ENCODE measurements around the gene FBXO8.

Gene FBXO8

GRCh38 chr4:174286870-174287269 lies 3.4 kb upstream of the FBXO8 start:
- peaks cover 14% of the 10 kb centered on the region for H3K4me1 ChIP-seq (ENCODE audit: control insufficient read depth, insufficient read depth, low read length, poor library complexity, severe bottlenecking)
- H3K27ac ChIP-seq (ENCODE audit: insufficient read depth, low read length, poor library complexity, severe bottlenecking) = no peak overlapping the region
- H3K9me3 ChIP-seq (ENCODE audit: control insufficient read depth, low read length) = no peaks in the 10 kb centered on the region
- DNase-seq = no peak
- no peaks in the 10 kb centered on the region for H3K36me3 ChIP-seq (ENCODE audit: control insufficient read depth, insufficient read depth, low read length)
- no peaks in the 10 kb centered on the region for H3K27me3 ChIP-seq (replicated peaks; ENCODE audit: control insufficient read depth, insufficient read depth, low read length, poor library complexity, severe bottlenecking)
- H3K4me3 ChIP-seq (ENCODE audit: insufficient read depth, low read depth, low read length, poor library complexity, severe bottlenecking) = no peak overlapping the region

- no peaks in the 10 kb centered on the region for H3K27me3 ChIP-seq (replicated peaks; ENCODE audit: control insufficient read depth, insufficient read depth, low read length, poor library complexity, severe bottlenecking)
- no peaks in the 10 kb centered on the region for H3K9me3 ChIP-seq (ENCODE audit: control insufficient read depth, low read length)
- peak overlapping the region; percentile 96 for H3K27ac ChIP-seq (ENCODE audit: insufficient read depth, low read length, poor library complexity, severe bottlenecking)
- peak overlapping the region; percentile 92 for H3K4me3 ChIP-seq (ENCODE audit: insufficient read depth, low read depth, low read length, poor library complexity, severe bottlenecking)
- no peaks in the 10 kb centered on the region for H3K36me3 ChIP-seq (ENCODE audit: control insufficient read depth, insufficient read depth, low read length)
- H3K4me1 ChIP-seq (ENCODE audit: control insufficient read depth, insufficient read depth, low read length, poor library complexity, severe bottlenecking) = peaks cover 14% of the 10 kb centered on the region
- DNase-seq = no peak
These were observed 1.0 kb upstream of the FBXO8 start for GRCh38 chr4:174284487-174284886.

- H3K36me3 ChIP-seq (ENCODE audit: control insufficient read depth, insufficient read depth, low read length) = no peaks in the 10 kb centered on the region
- H3K4me3 ChIP-seq (ENCODE audit: insufficient read depth, low read depth, low read length, poor library complexity, severe bottlenecking) = peak overlapping the region; percentile 92
- peak; percentile 68 to 80 (median 75) for DNase-seq
- no peaks in the 10 kb centered on the region for H3K9me3 ChIP-seq (ENCODE audit: control insufficient read depth, low read length)
- no peaks in the 10 kb centered on the region for H3K27me3 ChIP-seq (replicated peaks; ENCODE audit: control insufficient read depth, insufficient read depth, low read length, poor library complexity, severe bottlenecking)
- peak overlapping the region; percentile 96 for H3K27ac ChIP-seq (ENCODE audit: insufficient read depth, low read length, poor library complexity, severe bottlenecking)
- peaks cover 21% of the 10 kb centered on the region for H3K4me1 ChIP-seq (ENCODE audit: control insufficient read depth, insufficient read depth, low read length, poor library complexity, severe bottlenecking)
These were observed 496 bp downstream of the FBXO8 start for GRCh38 chr4:174282836-174283506.

DNA sequence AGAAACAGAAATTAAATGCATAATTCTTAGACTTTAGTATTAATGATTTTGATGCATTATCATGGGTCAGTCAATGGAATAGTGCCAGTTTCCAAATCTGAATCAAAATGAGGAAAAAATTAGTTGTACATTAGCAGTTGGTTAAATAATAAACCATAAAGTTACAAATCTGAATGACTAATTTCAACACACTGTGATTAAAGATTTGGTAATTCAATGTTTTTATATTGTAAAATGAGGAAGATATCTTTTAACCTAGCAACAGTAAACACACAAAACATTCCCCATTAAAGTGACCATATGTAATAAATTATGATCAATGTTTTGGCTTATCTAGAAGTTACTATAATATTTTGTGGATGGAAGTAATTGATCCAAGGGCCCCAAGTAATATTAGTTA lies 1.6 kb downstream of the FBXO8 start:
- H3K4me3 ChIP-seq (ENCODE audit: insufficient read depth, low read depth, low read length, poor library complexity, severe bottlenecking) = no peak overlapping the region
- no peaks in the 10 kb centered on the region for H3K36me3 ChIP-seq (ENCODE audit: control insufficient read depth, insufficient read depth, low read length)
- no peak for DNase-seq
- H3K4me1 ChIP-seq (ENCODE audit: control insufficient read depth, insufficient read depth, low read length, poor library complexity, severe bottlenecking) = peaks cover 21% of the 10 kb centered on the region
- H3K27ac ChIP-seq (ENCODE audit: insufficient read depth, low read length, poor library complexity, severe bottlenecking) = no peak overlapping the region
- H3K9me3 ChIP-seq (ENCODE audit: control insufficient read depth, low read length) = no peaks in the 10 kb centered on the region
- no peaks in the 10 kb centered on the region for H3K27me3 ChIP-seq (replicated peaks; ENCODE audit: control insufficient read depth, insufficient read depth, low read length, poor library complexity, severe bottlenecking)

- Histone ChIP-seq H3K27ac (ENCODE audit: insufficient read depth, low read length, poor library complexity, severe bottlenecking) (no peak overlapping the region), H3K36me3 (ENCODE audit: control insufficient read depth, insufficient read depth, low read length) (no peaks in the 10 kb centered on the region), H3K9me3 (ENCODE audit: control insufficient read depth, low read length) (no peaks in the 10 kb centered on the region), H3K4me3 (ENCODE audit: insufficient read depth, low read depth, low read length, poor library complexity, severe bottlenecking) (no peak overlapping the region), H3K4me1 (ENCODE audit: control insufficient read depth, insufficient read depth, low read length, poor library complexity, severe bottlenecking) (peaks cover 21% of the 10 kb centered on the region), H3K27me3 (replicated peaks; ENCODE audit: control insufficient read depth, insufficient read depth, low read length, poor library complexity, severe bottlenecking) (no peaks in the 10 kb centered on the region)
- DNase-seq = no peak
These were observed 2.2 kb downstream of the FBXO8 start for GRCh38 chr4:174281182-174281737.

DNA sequence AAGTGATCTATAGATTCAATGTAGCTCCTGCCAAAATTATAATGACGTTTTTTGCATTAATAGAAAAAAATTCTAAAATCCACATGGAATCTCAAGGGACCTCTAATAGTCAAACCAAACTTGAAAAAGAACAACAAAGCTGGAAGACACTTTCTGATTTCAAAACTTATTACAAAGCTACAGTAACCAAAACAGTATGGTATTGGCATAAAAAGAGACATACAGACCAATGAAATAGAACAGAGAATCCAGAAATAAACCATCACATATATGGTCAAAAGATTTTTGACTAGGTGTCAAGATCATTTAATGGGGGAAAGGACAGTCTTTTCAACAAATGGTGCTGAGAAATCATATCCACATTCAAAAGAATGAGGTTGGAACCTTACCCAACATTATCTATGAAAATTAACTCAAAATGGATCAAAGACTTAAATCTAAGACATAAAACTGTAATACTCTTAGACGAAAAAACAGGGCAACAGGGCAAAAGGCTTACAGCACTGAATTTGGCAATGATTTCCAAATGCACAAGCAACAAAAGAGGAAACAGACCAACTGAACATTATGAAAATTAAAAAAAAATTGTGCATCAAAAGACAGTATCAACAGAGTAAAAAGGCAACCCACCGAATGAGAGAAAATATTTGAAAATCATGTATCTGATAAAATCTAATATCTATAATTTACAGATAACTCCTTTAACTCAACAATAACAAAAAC lies 3.9 kb downstream of the FBXO8 start:
- H3K9me3 ChIP-seq (ENCODE audit: control insufficient read depth, low read length) = no peaks in the 10 kb centered on the region
- H3K27me3 ChIP-seq (replicated peaks; ENCODE audit: control insufficient read depth, insufficient read depth, low read length, poor library complexity, severe bottlenecking) = no peaks in the 10 kb centered on the region
- H3K36me3 ChIP-seq (ENCODE audit: control insufficient read depth, insufficient read depth, low read length) = no peaks in the 10 kb centered on the region
- DNase-seq = no peak
- H3K4me3 ChIP-seq (ENCODE audit: insufficient read depth, low read depth, low read length, poor library complexity, severe bottlenecking) = no peak overlapping the region
- H3K4me1 ChIP-seq (ENCODE audit: control insufficient read depth, insufficient read depth, low read length, poor library complexity, severe bottlenecking) = peaks cover 17% of the 10 kb centered on the region
- no peak overlapping the region for H3K27ac ChIP-seq (ENCODE audit: insufficient read depth, low read length, poor library complexity, severe bottlenecking)

DNA sequence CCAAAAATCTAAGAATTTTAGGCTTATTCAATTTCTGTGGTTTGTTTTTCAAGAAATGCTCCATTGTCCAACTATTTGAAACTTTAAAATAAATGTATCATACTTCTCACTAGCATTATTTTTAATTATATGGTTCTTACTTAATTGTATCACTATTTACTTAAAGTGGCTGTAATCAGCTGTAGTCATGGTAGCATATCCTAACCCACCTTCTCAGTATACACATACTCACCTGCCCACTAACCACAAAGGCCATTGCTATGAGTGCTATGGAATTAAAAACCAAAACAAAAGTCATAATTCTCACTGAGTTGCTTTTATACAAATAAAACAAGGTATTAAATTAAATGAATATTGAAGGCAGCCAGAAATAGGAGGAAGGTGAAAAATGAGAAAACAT lies 5.0 kb downstream of the FBXO8 start:
- no peak for DNase-seq
- no peaks in the 10 kb centered on the region for H3K36me3 ChIP-seq (ENCODE audit: control insufficient read depth, insufficient read depth, low read length)
- no peak overlapping the region for H3K27ac ChIP-seq (ENCODE audit: insufficient read depth, low read length, poor library complexity, severe bottlenecking)

DNA sequence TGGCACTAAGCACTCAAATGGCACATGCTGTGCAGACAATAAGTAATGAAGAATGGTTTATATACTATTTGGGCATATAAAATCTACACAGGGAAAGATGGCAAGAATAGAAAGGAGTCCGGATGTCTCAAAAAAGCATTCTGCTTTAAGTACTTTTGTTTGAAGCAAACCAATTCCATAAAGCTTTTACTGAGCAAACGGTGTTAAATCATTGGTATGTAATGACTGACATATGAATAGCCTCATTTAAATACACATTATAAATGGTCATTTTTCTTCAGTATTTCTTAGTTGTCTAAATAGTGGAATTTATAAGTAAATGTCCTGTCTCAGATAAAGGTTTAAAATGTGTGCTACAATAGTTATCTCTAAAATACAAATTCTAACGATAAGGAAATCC lies 6.0 kb downstream of the FBXO8 start:
- no peaks in the 10 kb centered on the region for H3K27me3 ChIP-seq (replicated peaks; ENCODE audit: control insufficient read depth, insufficient read depth, low read length, poor library complexity, severe bottlenecking)
- H3K4me3 ChIP-seq (ENCODE audit: insufficient read depth, low read depth, low read length, poor library complexity, severe bottlenecking) = no peak overlapping the region
- no peak for DNase-seq
- no peaks in the 10 kb centered on the region for H3K36me3 ChIP-seq (ENCODE audit: control insufficient read depth, insufficient read depth, low read length)
- no peaks in the 10 kb centered on the region for H3K9me3 ChIP-seq (ENCODE audit: control insufficient read depth, low read length)
- peaks cover 7% of the 10 kb centered on the region for H3K4me1 ChIP-seq (ENCODE audit: control insufficient read depth, insufficient read depth, low read length, poor library complexity, severe bottlenecking)
- no peak overlapping the region for H3K27ac ChIP-seq (ENCODE audit: insufficient read depth, low read length, poor library complexity, severe bottlenecking)

More for the DNA sequence above, 5.0 kb downstream of the FBXO8 start:
- H3K9me3 ChIP-seq (ENCODE audit: control insufficient read depth, low read length) = no peaks in the 10 kb centered on the region
- no peak overlapping the region for H3K4me3 ChIP-seq (ENCODE audit: insufficient read depth, low read depth, low read length, poor library complexity, severe bottlenecking)
- H3K4me1 ChIP-seq (ENCODE audit: control insufficient read depth, insufficient read depth, low read length, poor library complexity, severe bottlenecking) = peaks cover 11% of the 10 kb centered on the region
- no peaks in the 10 kb centered on the region for H3K27me3 ChIP-seq (replicated peaks; ENCODE audit: control insufficient read depth, insufficient read depth, low read length, poor library complexity, severe bottlenecking)

GRCh38 chr4:174275101-174275500 lies 8.4 kb downstream of the FBXO8 start:
- H3K4me1 ChIP-seq (ENCODE audit: control insufficient read depth, insufficient read depth, low read length, poor library complexity, severe bottlenecking) = peaks cover 7% of the 10 kb centered on the region
- no peak overlapping the region for H3K4me3 ChIP-seq (ENCODE audit: insufficient read depth, low read depth, low read length, poor library complexity, severe bottlenecking)
- H3K27me3 ChIP-seq (replicated peaks; ENCODE audit: control insufficient read depth, insufficient read depth, low read length, poor library complexity, severe bottlenecking) = no peaks in the 10 kb centered on the region
- DNase-seq = no peak
- no peaks in the 10 kb centered on the region for H3K36me3 ChIP-seq (ENCODE audit: control insufficient read depth, insufficient read depth, low read length)
- H3K27ac ChIP-seq (ENCODE audit: insufficient read depth, low read length, poor library complexity, severe bottlenecking) = no peak overlapping the region
- no peaks in the 10 kb centered on the region for H3K9me3 ChIP-seq (ENCODE audit: control insufficient read depth, low read length)

GRCh38 chr4:174274436-174274835 lies 9.0 kb downstream of the FBXO8 start:
- Histone ChIP-seq H3K4me1 (ENCODE audit: control insufficient read depth, insufficient read depth, low read length, poor library complexity, severe bottlenecking) (peaks cover 7% of the 10 kb centered on the region), H3K9me3 (ENCODE audit: control insufficient read depth, low read length) (no peaks in the 10 kb centered on the region), H3K4me3 (ENCODE audit: insufficient read depth, low read depth, low read length, poor library complexity, severe bottlenecking) (no peak overlapping the region), H3K27ac (ENCODE audit: insufficient read depth, low read length, poor library complexity, severe bottlenecking) (no peak overlapping the region), H3K36me3 (ENCODE audit: control insufficient read depth, insufficient read depth, low read length) (no peaks in the 10 kb centered on the region), H3K27me3 (replicated peaks; ENCODE audit: control insufficient read depth, insufficient read depth, low read length, poor library complexity, severe bottlenecking) (no peaks in the 10 kb centered on the region)
- no peak for DNase-seq
